A204.1 (cell line): ENCODE data around the gene CDKN3.
"Not testable (repeated sequence)": the region's sequence is repeated elsewhere in the genome, so short reads cannot be mapped to it uniquely, and the experiment has no call there.

ENCODE experiments used
- FAIRE-seq: peaks from 2 replicates; lab custom pipeline; 2012; peaks lifted over from hg19 to GRCh38; lab: Jason Lieb, UNC

CDKN3 gene

DNA sequence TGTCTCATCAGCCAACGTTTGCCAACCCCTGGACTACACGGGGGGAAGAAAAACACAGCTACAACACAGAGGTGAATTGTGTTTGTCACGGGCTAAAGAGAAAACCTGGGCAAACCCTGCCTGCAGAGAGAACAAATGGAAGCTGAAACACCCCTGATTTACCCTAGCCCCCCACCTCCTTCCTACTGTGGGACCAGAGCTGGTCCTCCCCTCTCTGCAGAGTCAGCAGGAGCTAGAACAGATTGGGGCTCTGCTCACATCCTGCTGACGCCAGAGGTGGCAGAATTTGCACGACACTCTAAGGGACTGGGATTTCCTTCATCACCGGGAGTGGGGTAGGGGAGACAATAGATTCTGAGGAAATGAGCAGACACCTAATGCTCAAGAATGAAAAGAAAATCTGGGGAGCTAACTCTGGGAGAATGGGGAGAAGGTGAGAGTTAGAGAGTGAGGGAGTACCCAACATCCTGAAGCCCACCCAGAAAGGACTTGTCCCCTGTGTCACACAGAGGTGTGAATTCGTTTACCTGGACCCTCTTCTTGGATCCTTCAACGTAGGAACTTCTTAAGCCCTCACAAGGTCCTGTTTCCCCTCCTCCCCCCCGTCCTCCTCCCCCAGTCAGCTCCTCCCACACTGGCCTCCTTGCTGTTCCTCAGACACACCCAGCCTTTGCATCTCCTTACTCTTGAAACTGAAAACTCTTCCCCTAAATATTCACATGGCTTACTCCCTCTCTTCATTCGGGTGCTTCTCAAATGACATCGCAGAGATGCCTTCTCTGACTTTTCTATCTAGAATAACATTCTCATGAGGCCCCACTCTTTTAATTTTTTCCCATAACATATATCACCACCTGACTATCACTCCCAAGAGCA, 26.2 kb upstream of the CDKN3 start:
- no peak for FAIRE-seq

DNA sequence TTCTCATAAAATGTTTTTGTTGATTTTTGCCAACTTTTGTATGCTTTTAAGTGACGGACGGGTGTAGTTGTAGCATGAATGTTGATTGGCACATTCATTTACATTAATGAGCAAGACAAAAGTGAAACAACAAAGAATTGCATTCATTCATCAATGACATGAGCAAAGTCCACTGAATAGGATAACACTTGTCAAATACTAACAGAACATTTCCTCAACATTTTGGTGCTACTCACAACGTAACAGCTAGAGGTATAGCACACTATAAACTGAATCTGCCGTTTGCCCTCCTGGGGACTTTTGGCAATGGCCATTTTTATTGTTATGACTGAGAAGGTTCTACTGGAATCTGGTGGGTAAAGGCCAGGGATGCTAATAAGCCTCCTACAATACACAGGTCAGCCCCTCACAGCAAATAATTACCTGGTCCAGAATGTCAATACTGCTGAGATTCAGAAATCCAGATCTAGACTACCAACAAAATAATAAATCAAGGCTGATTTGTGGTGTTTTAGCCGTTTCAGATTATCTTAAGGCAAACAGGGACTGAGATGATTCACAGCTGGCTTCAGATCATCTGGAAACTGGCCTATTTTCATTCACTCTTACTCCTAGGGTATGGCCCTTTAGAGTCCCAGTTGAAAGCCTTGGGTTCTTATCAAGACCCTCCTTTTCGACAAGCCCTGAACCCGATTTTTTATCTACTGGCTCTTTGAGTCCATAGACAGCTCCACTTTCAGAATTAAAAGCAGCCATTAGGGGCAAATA, 22.5 kb upstream of the CDKN3 start:
- no peak for FAIRE-seq

DNA sequence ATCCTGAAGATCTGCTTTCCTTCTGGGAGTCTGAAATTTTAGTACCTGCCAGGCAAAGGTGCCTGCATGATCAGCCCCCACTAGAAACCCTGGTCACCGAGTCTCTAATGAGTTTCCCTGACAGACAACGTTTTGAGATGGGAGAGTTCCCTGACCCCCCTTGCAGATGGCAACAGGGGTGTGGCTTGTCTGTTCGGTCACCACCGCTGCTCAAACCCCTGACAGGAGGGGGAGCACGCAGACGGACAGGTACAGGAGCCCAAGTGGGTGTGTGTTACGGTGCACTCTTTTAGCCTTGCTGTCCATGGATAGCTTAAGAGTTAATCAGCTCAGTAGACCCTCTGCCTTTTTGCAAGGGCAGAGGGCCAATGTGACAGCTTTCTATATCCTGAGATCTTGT, 19.3 kb upstream of the CDKN3 start:
- FAIRE-seq = no peak

DNA sequence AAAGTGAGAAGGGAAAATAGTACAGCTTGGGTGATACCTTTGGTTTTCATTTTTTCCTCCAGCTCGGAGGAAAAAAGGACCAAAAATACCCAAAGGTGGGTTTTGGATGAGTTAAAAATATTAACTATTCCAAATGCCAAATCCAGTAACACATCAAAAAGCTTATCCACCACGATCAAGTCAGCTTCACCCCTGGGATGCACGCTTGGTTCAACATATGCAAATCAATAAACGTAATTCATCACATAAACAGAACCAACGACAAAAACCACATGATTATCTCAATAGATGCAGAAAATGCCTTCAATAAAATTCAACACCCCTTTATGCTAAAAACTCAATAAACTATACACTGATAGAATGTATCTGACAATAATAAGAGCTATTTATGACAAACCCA, 17.9 kb upstream of the CDKN3 start:
- FAIRE-seq = not testable (repeated sequence)

DNA sequence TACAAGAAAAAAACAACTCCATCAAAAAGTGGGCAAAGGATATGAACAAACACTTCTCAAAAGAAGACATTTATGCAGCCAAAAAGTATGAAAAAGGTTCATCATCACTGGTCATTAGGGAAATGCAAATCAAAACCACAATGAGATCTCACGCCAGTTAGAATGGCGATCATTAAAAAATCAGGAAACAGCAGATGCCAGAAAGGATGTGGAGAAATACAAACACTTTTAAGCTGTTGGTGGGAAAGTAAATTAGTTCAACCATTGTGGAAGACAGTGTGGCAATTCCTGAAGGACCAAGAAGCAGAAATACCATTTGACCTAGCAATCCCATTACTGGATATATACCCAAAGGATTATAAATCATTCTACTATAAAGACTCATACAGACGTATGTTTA, 16.2 kb upstream of the CDKN3 start:
- FAIRE-seq = not testable (repeated sequence)

DNA sequence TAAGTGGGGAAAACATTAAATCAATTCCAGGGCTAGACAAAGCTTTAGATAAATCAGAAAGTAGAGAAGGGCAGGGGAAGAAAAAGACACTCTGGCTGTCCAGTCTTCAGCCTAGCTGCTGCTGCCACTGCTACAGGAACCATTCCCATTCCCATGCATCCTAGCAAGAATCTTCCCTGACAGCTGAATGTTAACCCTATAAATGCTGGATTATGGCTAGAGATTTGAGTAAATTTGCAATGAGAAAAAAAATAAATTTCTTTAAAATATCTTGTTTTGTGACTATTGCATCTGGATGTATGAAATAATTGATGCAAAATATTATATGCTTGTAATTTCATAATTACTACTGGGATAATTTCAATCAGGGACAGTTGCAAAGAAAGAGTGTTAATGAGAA, 15.0 kb upstream of the CDKN3 start:
- FAIRE-seq = no peak

DNA sequence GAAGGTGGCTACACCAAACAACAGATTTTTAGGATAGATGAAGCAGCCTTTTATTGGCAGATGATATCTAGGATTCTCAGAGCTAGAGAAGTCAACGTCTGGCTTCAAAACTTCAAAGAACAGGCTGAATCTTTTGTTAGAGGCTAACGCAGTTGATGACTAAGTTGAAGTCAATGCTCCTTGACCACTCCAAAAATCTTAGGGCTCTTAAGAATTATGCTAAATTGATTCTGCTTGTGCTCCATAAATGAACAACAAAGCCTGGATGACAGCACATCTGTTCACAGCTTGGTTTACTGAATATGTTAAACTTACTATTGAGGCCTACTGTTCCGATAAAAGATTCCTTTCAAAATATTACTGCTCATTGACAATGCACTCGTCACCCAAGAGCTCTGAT, 13.0 kb upstream of the CDKN3 start:
- FAIRE-seq = no peak

DNA sequence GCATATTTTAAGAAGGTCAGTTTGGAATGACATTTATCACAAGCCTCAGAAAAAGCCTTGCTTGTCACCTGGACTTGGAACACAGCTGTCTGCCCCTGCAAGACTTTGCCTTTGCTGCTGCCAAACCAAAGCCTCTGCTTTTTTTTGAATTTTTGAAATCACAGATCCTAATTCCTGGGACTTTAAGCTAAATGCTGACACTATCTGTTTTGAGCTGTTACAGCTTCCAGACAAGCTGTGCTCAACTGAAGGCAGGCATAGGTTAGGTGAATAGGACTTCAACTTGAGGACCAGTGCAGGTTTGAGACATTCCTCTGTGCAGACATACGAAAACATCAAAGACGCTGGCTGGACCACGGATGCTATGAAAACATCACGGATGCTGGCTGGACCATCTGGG, 11.3 kb upstream of the CDKN3 start:
- no peak for FAIRE-seq

DNA sequence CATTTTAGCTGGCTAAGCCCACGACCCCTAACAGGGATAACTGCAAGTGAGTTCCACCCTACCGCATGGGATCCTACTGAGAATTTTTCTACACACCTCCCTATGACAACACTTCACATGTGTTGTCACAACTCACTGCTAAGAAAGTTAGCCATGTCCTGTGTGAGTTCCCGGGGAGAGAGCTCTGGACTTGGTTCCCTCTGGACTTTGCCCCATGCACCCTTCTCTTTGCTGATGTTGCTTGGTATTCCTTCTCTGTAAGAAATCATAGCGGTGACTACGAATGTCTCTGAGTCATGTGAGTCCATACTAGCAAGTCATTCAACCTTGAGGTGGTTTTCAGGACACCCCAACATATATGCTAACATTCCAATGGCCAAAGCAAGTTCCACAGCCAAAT, 9.5 kb upstream of the CDKN3 start:
- FAIRE-seq = no peak

DNA sequence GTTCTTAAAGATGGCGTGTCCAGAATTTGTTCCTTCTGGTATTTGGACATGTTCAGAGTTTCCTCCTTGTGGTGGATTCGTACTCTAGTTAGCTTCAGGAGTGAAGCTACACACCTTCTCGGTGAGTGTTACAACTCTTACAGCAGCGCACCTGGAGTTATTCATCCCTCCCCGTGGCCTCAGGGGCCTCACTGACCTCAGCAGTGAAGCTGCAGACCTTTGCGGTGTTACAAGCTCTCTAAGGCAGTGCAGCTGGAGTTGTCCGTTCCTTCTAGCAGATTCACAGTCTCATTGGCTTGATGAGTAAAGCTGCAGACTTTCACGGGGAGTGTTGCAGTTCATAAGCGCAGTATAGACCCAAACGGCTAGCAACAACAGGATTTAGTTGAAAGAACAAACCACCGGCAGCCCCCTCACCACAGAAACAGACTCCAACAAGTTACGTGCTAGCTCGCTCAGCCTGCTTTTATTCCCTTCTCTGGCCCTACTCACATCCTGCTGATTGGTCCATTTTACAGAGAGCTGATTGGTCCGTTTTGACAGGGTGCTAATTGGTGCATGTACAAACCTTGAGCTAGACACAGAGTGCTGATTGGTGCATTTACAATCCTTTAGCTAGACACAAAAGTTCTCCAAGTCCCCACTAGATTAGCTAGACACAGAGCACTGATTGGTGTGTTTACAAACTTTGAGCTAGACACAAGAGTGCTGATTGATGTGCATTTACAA, 4.5 kb upstream of the CDKN3 start:
- no peak for FAIRE-seq

DNA sequence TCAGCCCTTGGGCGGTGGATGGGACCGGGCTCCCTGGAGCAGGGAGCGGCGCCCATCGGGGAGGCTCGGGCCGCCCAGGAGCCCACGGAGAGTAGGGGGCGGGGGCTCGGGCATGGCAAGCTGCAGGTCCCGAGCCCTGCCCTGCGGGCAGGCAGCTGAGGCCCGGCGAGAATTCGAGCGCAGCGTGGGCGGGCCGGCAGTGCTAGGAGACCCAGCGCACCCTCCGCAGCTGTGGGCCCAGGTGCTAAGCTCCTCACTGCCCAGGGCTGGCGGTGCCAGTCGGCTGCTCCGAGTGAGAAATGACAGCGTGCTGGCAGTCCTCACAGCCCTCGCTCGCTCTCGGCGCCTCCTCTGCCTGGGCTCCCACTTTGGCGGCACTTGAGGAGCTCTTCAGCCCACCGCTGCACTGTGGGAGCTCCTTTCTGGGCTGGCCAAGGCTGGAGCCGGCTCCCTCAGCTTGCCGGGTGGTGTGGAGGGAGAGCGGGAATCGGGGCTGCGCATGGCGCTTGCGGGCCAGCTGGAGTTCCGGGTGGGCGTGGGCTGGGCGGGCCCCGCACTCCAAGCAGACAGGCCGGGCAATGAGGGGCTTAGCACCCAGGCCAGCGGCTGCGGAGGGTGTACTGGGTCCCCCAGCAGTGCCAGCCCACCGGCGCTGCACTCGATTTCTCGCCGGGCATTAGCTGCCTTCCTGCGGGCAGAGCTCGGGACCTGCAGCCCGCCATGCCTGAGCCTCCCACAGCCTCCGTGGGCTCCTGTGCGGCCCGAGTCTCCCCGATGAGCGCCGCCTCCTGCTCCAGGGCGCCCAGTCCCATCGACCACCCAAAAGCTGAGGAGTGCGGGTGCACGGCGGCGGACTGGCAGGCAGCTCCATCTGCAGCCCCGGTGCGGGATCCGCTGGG, 3.6 kb upstream of the CDKN3 start:
- not testable (repeated sequence) for FAIRE-seq

DNA sequence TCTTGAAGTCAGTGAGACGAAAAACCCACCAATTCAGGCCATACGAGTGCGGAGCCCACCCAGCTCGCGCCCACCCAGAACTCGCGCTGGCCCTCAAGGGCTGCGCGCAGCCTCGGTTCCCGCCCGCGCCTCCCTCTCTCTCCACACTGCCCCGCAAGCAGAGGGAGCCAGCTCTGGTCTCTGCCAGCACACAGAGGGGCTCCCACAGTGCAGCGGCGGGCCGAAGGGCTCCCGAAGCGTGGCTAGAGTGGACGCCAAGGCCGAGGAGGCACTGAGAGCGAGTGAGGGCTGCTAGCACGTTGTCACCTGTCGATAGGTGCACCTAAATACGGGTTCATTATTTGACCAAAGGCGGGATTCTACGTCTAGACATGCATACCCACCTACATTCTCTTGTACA, 2.2 kb upstream of the CDKN3 start:
- FAIRE-seq = no peak

DNA sequence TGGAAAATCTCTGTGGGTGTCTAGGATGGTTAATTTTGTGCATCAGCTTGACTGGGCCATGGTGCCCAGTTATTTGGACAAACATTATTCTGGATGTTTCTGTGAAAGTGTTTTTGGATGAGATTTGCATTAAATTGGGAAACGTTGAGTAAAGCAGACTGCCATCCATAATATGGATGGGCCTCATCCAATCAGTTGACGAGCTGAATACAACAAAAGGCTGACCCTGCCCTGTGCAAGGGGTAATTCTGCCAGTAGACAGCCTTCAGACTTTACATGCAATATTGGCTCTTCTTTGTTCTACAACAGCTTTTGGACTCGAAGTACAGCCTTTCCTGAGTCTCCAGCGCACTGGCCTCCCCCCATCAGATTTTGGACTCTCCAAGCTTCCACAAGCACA, 1.5 kb upstream of the CDKN3 start:
- FAIRE-seq = no peak

DNA sequence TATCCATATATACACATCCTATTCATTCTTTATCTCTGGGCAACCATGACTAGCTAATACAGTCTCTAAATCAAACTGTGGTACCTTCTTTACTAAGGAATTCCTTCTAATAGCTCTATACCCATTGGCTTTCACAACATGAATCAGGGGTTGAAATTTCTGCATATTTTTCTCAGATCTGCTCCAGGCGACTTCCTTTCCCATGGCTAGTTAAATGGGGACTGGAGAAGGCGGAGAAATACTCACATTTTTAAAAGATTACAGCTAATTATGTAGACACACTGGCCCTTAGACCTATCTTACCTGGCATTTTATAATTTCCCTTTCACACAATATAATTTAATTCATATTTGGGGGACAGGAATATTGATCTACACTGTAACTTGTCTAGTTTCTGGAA, 1.1 kb upstream of the CDKN3 start:
- FAIRE-seq = no peak

DNA sequence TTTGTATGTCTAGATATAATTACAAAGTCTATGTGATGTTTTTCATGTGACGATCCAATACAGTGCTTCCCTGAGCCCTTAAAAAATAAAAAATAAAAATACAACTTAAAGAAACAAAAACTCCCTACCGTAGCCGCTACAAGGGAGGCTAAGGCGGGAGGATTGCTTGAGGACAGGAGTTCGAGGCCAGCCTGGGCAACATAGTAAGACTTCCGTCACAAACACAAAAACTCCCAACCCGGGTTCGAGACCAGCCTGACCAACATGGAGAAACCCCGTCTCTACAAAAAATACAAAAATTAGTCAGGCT, 669 bp upstream of the CDKN3 start:
- FAIRE-seq = no peak

DNA sequence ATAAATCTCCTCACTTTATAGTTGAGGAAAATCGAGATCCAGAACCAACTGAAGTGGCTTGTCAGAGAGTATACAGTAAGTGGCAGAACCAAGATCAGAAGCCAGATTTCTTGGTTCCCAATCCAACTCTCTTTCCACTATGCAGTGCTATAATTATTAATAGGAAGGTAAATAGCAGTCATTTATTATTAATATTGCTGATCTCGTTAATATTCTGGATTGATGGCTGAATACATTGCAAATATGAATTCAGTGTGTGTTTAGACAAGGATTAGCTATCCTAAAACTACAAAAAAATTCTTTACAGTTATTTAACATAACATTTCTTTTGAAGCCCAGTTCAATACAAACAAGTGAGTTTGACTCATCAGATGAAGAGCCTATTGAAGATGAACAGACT, 2.8 kb downstream of the CDKN3 start:
- no peak for FAIRE-seq

DNA sequence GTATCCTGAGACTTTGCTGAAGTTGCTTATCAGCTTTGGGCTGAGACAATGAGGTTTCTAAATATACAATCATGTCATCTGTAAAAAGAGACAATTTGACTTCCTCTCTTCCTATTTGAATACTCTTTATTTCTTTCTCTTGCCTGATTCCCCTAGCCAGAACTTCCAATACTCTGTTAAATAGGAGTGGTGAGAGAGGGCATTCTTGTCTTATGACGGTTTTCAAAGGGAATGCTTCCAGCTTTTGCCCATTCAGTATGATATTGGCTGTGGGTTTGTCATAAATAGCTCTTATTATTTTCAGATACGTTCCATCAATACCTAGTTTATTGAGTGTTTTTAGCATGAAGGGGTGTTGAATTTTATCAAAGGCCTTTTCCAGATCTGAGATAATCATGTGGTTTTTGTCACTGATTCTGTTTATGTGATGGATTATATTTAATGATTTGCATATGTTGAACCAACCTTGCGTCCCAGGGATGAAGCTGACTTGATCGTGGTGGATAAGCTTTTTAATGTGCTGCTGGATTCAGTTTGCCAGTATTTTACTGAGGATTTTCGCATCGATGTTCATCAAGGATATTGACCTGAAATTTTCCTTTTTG, 6.7 kb downstream of the CDKN3 start:
- FAIRE-seq = not testable (repeated sequence)

DNA sequence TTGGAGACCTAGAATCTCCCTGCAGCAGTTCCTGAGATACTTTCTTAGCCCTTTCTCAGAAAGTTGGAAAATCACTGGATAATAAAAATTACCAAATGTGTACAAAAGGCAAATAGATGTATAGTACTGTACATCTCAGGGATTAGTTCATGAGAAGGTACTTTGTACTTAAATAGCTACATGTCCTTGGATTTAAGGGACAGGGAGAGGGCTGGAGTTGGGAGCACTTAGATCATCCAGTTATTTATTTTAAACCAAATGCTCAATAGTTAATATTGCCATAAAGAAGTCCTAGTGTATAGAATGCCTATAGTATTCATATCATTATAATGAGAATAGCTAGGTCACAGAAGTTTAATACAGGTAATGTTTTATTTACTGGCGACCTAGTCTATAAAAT, 13.4 kb downstream of the CDKN3 start:
- no peak for FAIRE-seq

DNA sequence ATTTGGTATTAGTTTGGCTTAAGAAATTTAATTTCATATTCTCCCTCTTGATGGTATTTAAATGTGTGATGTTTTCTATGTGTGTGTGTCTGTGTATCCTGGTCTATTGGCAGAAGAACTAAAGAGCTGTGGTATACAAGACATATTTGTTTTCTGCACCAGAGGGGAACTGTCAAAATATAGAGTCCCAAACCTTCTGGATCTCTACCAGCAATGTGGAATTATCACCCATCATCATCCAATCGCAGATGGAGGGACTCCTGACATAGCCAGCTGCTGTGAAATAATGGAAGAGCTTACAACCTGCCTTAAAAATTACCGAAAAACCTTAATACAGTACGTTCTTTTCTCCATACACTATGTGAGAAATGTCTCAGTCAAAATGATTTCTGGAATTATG, 14.6 kb downstream of the CDKN3 start:
- FAIRE-seq = no peak

DNA sequence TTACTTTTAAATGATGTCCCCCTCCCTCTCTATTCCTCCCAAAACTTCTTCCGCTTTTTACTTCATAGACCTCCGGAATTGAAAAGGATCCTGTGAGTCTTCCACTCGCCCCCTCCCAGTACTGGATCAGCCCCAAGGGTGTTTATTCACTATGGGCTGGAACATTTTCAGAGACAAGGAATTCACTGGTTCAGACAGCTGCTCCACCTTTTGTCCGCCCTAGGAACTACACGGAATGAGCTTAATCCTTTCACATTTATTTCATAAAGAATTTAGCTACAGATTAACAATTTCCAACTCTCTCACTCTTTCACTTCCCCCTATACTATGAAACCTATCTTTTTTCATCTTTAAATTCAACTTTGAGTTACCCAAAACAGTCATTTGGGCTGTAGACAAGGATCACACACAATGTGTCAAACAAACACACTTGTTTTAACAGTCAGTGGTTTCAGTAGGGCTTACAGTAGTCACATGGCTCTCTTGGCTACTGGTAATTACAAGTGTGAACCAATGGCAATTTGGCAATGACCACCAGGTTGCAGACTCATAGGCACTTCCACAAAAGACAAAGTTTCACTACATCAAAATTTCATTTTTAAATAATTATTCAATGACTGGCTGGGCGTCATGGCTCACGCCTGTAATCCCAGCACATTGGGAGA, 23.8 kb downstream of the CDKN3 start:
- FAIRE-seq = no peak

DNA sequence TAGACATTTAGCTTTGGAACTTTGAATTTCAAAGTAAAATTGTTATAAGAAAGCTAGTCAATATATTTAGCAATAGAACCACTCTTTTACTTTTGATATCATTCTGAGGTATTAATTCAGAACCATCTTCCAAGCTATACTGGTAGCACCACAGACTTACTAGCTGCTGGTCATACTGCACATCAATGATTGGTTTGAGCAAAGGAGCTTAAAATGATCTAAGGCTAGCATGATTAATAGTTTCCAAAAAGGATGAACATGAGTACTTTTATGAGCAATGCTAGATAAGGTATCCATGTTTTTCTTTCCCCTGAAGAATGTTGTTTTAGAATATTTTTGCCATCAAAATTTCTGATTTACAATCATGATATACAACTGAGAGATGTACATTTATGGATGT, 27.2 kb downstream of the CDKN3 start:
- FAIRE-seq = no peak
